ENCODE results near the gene SCARB1. TPM values are rescaled to one million over a fixed set of nuclear protein-coding genes. Genes with fewer than 3 reads are reported as not detected.

SCARB1 gene
- total RNA-seq, 1 experiment from 2014 or later = 359 TPM

- no peaks in the 10 kb centered on the region for H3K27me3 ChIP-seq (ENCODE audit: control insufficient read depth, insufficient read depth, low read length)
- CTCF ChIA-PET = no interaction called here
- no peak overlapping the region for H3K4me3 ChIP-seq (ENCODE audit: low read depth in 2 of 2, low read length in 2 of 2)
- in situ Hi-C loops (cut with HindIII; ENCODE audit: low pct_unique_long_range_greater_than_20kb, low sequenced_read_pairs) = no loop called here
- no peak for ATAC-seq
- intact Hi-C loops (cut with micrococcal nuclease; ENCODE audit: unreplicated experiment) = no loop called here
- POLR2A ChIA-PET = no interaction called here
- H3K36me3 ChIP-seq (ENCODE audit: control insufficient read depth, insufficient read depth, low read length) = no peaks in the 10 kb centered on the region
- BruUV-seq (replicated peaks) = no TSS peak
- TF ChIP-seq, protein P1, sequence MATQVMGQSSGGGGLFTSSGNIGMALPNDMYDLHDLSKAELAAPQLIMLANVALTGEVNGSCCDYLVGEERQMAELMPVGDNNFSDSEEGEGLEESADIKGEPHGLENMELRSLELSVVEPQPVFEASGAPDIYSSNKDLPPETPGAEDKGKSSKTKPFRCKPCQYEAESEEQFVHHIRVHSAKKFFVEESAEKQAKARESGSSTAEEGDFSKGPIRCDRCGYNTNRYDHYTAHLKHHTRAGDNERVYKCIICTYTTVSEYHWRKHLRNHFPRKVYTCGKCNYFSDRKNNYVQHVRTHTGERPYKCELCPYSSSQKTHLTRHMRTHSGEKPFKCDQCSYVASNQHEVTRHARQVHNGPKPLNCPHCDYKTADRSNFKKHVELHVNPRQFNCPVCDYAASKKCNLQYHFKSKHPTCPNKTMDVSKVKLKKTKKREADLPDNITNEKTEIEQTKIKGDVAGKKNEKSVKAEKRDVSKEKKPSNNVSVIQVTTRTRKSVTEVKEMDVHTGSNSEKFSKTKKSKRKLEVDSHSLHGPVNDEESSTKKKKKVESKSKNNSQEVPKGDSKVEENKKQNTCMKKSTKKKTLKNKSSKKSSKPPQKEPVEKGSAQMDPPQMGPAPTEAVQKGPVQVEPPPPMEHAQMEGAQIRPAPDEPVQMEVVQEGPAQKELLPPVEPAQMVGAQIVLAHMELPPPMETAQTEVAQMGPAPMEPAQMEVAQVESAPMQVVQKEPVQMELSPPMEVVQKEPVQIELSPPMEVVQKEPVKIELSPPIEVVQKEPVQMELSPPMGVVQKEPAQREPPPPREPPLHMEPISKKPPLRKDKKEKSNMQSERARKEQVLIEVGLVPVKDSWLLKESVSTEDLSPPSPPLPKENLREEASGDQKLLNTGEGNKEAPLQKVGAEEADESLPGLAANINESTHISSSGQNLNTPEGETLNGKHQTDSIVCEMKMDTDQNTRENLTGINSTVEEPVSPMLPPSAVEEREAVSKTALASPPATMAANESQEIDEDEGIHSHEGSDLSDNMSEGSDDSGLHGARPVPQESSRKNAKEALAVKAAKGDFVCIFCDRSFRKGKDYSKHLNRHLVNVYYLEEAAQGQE (IDR thresholded peaks at IDR 0.05; ENCODE audit: insufficient read depth in 1 of 2, low read depth in 2 of 2, low read length in 1 of 2) = no peak
- TF ChIP-seq SIN3A (IDR thresholded peaks at IDR 0.05; ENCODE audit: borderline replicate concordance, insufficient read depth, low read depth, low read length) (no peak), POLR2AphosphoS5 (IDR thresholded peaks at IDR 0.05; ENCODE audit: low read depth, low read length) (no peak), CTCF (IDR thresholded peaks at IDR 0.05) (no peak), TCF7L2 (IDR thresholded peaks at IDR 0.05; ENCODE audit: low read depth, low read length) (no peak)
- no peak overlapping the region for H3K27ac ChIP-seq (ENCODE audit: low read length)
- H3K4me1 ChIP-seq (ENCODE audit: control insufficient read depth, insufficient read depth, low read length) = peaks cover 10% of the 10 kb centered on the region; the same call in 1 of the 2 replicates
- DNase-seq (ENCODE audit: low read depth, low spot score) = no peak
- H3K9me3 ChIP-seq (ENCODE audit: control insufficient read depth, insufficient read depth, low read depth, low read length) = no peaks in the 10 kb centered on the region
These were observed 32.8 kb upstream of the SCARB1 start for GRCh38 chr12:124896461-124896860.

DNA sequence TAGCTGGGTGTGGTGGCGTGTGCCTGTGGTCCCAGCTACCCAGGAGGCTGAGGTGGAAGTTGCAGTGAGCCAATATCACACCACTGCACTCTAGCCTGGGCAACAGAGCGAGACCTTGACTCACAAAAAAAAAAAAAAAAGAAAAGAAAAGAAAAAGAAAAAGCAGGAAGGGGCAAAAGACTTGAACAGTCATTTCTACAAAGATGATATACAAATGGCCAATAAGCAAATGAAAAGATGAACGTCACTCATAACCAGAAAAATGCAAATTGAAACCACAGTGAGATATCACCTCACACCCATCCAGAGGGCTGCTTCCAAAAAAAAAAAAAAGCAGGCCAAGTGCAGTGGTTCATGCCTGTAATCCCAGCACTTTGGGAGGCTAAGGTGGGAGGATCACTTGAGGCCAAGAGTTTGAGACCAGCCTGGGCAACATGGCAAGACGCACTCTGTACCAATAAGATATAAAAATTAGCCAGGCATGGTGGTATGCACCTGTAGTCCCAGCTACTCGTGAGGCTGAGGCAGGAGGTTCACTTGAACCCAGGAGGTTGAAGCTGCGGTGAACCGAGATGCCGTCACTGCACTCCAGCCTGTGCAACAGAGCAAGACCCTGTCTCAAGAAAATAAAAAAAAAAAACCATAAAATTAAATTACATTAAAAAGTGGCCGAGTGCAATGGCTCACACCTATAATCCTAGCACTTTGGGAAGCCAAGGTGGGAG is 30.3 kb upstream of the SCARB1 start:
- intact Hi-C loops (cut with micrococcal nuclease; ENCODE audit: unreplicated experiment) = no loop called here
- no TSS peak for BruUV-seq (replicated peaks)
- Histone ChIP-seq H3K27ac (ENCODE audit: low read length) (no peak overlapping the region), H3K4me1 (ENCODE audit: control insufficient read depth, insufficient read depth, low read length) (peaks cover 4% of the 10 kb centered on the region; the same call in 1 of the 2 replicates), H3K27me3 (ENCODE audit: control insufficient read depth, insufficient read depth, low read length) (no peaks in the 10 kb centered on the region), H3K4me3 (ENCODE audit: low read depth in 2 of 2, low read length in 2 of 2) (no peak overlapping the region), H3K36me3 (ENCODE audit: control insufficient read depth, insufficient read depth, low read length) (no peaks in the 10 kb centered on the region), H3K9me3 (ENCODE audit: control insufficient read depth, insufficient read depth, low read depth, low read length) (no peaks in the 10 kb centered on the region)
- POLR2A ChIA-PET = interaction anchor here (0.7 to 0.8 kb wide), 2 partner anchors 21 to 36 kb away, joined by 4 to 10 read pairs; partner anchors contain the start of gene UBC
- DNase-seq (ENCODE audit: low read depth, low spot score) = no peak
- in situ Hi-C loops (cut with HindIII; ENCODE audit: low pct_unique_long_range_greater_than_20kb, low sequenced_read_pairs) = no loop called here
- no peak for ATAC-seq
- CTCF ChIA-PET = interaction anchor here (0.7 kb wide), 1 partner anchor 317 kb away, joined by 4 read pairs; no protein-coding TSS in a partner anchor
- no peak for TF ChIP-seq SIN3A (IDR thresholded peaks at IDR 0.05; ENCODE audit: borderline replicate concordance, insufficient read depth, low read depth, low read length)
- TF ChIP-seq, protein P1 (IDR thresholded peaks at IDR 0.05; ENCODE audit: insufficient read depth in 1 of 2, low read depth in 2 of 2, low read length in 1 of 2) = no peak
- no peak for TF ChIP-seq CTCF (IDR thresholded peaks at IDR 0.05)
- no peak for TF ChIP-seq POLR2AphosphoS5 (IDR thresholded peaks at IDR 0.05; ENCODE audit: low read depth, low read length)

Measured in Panc1 (cell line).